Measurements from ENCODE around the gene NEUROD6.

DNA sequence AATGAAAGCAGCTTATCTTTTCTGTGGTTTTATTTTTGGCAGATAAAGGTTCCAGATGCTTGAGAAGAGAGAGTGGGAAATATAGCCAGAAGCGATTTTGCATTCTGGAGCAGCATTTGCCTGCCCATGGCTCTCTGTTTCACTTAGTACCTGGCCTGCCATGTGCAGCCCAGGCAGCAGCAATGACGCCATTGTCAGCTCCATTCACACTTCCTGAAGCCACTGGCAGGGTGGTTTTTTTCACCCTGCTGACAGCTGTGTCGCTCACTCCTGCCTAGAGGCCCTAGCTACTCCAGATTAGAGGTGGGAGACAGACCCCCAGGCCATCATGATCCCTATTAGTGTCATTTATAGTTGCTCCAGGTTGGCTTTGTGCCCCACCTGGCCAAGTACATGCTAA lies 30.1 kb upstream of the NEUROD6 start:
- TF ChIP-seq, protein P1, sequence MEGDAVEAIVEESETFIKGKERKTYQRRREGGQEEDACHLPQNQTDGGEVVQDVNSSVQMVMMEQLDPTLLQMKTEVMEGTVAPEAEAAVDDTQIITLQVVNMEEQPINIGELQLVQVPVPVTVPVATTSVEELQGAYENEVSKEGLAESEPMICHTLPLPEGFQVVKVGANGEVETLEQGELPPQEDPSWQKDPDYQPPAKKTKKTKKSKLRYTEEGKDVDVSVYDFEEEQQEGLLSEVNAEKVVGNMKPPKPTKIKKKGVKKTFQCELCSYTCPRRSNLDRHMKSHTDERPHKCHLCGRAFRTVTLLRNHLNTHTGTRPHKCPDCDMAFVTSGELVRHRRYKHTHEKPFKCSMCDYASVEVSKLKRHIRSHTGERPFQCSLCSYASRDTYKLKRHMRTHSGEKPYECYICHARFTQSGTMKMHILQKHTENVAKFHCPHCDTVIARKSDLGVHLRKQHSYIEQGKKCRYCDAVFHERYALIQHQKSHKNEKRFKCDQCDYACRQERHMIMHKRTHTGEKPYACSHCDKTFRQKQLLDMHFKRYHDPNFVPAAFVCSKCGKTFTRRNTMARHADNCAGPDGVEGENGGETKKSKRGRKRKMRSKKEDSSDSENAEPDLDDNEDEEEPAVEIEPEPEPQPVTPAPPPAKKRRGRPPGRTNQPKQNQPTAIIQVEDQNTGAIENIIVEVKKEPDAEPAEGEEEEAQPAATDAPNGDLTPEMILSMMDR (optimal IDR thresholded peaks at IDR 0.05 in 1 of 3, IDR thresholded peaks at IDR 0.05 in 1 of 3, conservative IDR thresholded peaks at IDR 0.05 in 1 of 3; ENCODE audit: extremely low read depth in 1 of 3, insufficient read depth in 2 of 3, low read length in 3 of 3) = no peak
- TF ChIP-seq EZH2 (IDR thresholded peaks at IDR 0.05; ENCODE audit: low read length) = no peak
